NCI-H2081 treated with DMSO at 0.1 percent for 48 hours (cell line): ENCODE measurements around the gene CCDC27.
A peak's percentile ranks its signal among the peaks of the same experiment; 100 is the strongest.
"Not testable (repeated sequence)": the region's sequence is repeated elsewhere in the genome, so short reads cannot be mapped to it uniquely, and the experiment has no call there.

Experiments used
- DNase-seq: peaks from one replicate; lab custom pipeline; 2025; lab: John Stamatoyannopoulos, UW

The CCDC27 gene

GRCh38 chr1:3796215-3797061, 44.2 kb downstream of the CCDC27 start, which contains the start of gene LRRC47:
Gene LRRC47, minus strand, starts transcription at chr1:3796498. Its CDS starts 22 bp downstream, at chr1:3796476.
- DNase-seq = peak; percentile 51

- DNase-seq = no peak
Measured at GRCh38 chr1:3799976-3800685, 47.9 kb downstream of the CCDC27 start.

GRCh38 chr1:3800795-3801194, 48.5 kb downstream of the CCDC27 start:
- not testable (repeated sequence) for DNase-seq

GRCh38 chr1:3803905-3804626, 51.8 kb downstream of the CCDC27 start:
- no peak for DNase-seq

- DNase-seq = not testable (repeated sequence)
Measured at GRCh38 chr1:3804627-3804944, 52.3 kb downstream of the CCDC27 start.

GRCh38 chr1:3805038-3805437, 52.8 kb downstream of the CCDC27 start:
- no peak for DNase-seq

GRCh38 chr1:3807769-3808168, 55.5 kb downstream of the CCDC27 start:
- no peak for DNase-seq

GRCh38 chr1:3809680-3810079, 57.4 kb downstream of the CCDC27 start:
- no peak for DNase-seq

GRCh38 chr1:3810149-3810761, 58.0 kb downstream of the CCDC27 start:
- not testable (repeated sequence) for DNase-seq

- DNase-seq = no peak
Measured at GRCh38 chr1:3811595-3811911, 59.3 kb downstream of the CCDC27 start.

- DNase-seq = no peak
Measured at GRCh38 chr1:3814065-3814464, 61.8 kb downstream of the CCDC27 start.

- DNase-seq = no peak
Measured at GRCh38 chr1:3814771-3815561, 62.7 kb downstream of the CCDC27 start.

GRCh38 chr1:3816331-3817137, 64.3 kb downstream of the CCDC27 start:
- no peak for DNase-seq

GRCh38 chr1:3817138-3817740, 65.0 kb downstream of the CCDC27 start:
- no peak for DNase-seq

- no peak for DNase-seq
Measured at GRCh38 chr1:3817821-3818597, 65.8 kb downstream of the CCDC27 start.

- DNase-seq = no peak
Measured at GRCh38 chr1:3819771-3820200, 67.5 kb downstream of the CCDC27 start.

GRCh38 chr1:3820316-3820715, 68.1 kb downstream of the CCDC27 start:
- no peak for DNase-seq

- DNase-seq = no peak
Measured at GRCh38 chr1:3821004-3821403, 68.8 kb downstream of the CCDC27 start.
